ENCODE results near the gene FYCO1. TPM values are rescaled to one million over a fixed set of nuclear protein-coding genes. Genes with fewer than 3 reads are reported as not detected.

The FYCO1 gene
- total RNA-seq, 1 donor from 2014 or later: 31.8 TPM

DNA sequence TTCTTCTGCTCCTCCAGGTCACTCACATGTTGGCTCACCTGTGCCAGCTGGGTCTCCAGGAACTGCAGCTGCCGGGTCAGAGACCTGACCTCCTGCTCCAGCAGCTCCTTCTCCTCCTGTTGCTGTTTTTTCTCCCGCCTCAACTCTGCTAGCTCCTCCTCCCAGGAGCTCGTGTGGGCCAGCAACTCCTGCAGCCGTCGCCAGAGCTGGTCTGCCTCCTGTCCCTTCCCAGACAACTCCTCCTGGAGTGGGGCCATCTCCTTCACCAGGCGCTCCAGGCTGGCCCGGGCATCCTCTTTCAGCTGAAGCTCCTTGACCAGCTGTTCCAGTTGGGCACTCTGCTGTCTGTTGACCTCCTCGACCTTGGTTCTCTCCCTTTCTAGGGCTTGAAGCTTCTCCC is 27.9 kb downstream of the FYCO1 start:
- no peaks in the 10 kb centered on the region for H3K9me3 Mint-ChIP-seq (ENCODE audit: unreplicated experiment)
- H3K27ac Mint-ChIP-seq (ENCODE audit: unreplicated experiment): no peak overlapping the region
- H3K4me3 Mint-ChIP-seq (ENCODE audit: unreplicated experiment): no peak overlapping the region
- no peaks in the 10 kb centered on the region for H3K27me3 Mint-ChIP-seq (ENCODE audit: unreplicated experiment)
- TF ChIP-seq, protein P1, sequence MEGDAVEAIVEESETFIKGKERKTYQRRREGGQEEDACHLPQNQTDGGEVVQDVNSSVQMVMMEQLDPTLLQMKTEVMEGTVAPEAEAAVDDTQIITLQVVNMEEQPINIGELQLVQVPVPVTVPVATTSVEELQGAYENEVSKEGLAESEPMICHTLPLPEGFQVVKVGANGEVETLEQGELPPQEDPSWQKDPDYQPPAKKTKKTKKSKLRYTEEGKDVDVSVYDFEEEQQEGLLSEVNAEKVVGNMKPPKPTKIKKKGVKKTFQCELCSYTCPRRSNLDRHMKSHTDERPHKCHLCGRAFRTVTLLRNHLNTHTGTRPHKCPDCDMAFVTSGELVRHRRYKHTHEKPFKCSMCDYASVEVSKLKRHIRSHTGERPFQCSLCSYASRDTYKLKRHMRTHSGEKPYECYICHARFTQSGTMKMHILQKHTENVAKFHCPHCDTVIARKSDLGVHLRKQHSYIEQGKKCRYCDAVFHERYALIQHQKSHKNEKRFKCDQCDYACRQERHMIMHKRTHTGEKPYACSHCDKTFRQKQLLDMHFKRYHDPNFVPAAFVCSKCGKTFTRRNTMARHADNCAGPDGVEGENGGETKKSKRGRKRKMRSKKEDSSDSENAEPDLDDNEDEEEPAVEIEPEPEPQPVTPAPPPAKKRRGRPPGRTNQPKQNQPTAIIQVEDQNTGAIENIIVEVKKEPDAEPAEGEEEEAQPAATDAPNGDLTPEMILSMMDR (IDR thresholded peaks at IDR 0.05): no peak
- peaks cover 37% of the 10 kb centered on the region for H3K36me3 Mint-ChIP-seq (ENCODE audit: unreplicated experiment)
- H3K4me1 Mint-ChIP-seq (ENCODE audit: unreplicated experiment): peaks cover 2% of the 10 kb centered on the region
- DNase-seq (ENCODE audit: extremely low spot score, unreplicated experiment): no peak

DNA sequence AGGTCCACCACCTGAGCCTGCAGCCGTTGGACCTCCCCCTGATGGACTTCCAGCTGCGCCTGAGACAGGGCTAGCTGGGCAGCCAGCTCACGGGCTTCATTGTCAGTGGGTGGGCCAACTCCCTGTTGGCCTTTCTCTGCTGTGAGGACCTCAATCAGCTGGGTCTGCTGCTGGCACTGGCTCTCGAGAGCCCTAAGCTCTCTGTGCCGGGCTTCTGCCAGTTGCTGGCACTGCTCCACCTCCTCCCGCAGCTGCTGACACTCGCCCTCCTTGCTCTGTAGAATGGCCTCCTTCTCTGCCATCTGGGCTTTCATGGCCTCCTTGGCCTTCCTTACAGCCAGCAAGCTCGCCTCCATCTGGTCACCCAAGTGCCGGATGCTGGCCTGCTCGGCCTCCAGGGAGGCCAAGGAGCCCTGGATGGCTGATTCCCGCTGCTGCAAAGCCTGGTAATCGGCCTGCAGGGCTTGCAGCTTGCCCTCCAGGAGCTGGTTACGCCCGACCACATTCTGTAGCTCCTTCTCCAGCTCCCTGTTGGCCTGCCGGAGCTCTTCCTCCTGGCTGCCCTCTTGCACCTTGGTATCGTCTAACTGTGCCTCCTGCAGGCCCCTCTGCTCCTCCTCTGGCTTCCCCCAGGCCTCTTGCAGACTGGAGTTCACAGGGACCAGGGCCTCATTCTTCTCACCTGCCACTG is 28.5 kb downstream of the FYCO1 start:
- DNase-seq (ENCODE audit: extremely low spot score, unreplicated experiment): no peak
- Mint-ChIP-seq H3K27ac (ENCODE audit: unreplicated experiment) (no peak overlapping the region), H3K4me3 (ENCODE audit: unreplicated experiment) (no peak overlapping the region), H3K4me1 (ENCODE audit: unreplicated experiment) (no peaks in the 10 kb centered on the region), H3K36me3 (ENCODE audit: unreplicated experiment) (peaks cover 39% of the 10 kb centered on the region), H3K27me3 (ENCODE audit: unreplicated experiment) (no peaks in the 10 kb centered on the region), H3K9me3 (ENCODE audit: unreplicated experiment) (no peaks in the 10 kb centered on the region)
- TF ChIP-seq, protein P1 (IDR thresholded peaks at IDR 0.05): no peak

DNA sequence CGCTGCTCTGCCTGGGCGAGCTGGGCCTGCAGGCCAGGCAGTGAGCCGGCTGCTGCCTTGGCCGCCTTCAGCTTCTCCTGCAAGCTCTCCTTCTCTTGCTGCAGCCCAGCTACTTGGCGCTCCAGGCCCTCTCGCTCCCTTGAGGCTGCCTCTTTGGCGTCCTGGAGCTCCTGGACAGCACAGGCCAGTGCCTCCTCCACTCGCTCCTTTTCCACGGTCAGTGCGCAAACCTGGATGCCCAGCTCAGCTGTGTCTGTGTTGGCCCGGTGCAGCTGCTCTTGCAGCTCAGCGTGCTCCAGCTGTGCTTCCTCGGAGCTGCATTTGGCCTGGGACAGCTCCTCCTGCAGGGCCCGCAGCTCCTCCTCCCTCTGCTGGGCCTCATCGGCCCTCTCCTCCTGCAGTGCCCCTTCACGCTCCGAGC is 29.2 kb downstream of the FYCO1 start:
- Mint-ChIP-seq H3K27me3 (ENCODE audit: unreplicated experiment) (no peaks in the 10 kb centered on the region), H3K9me3 (ENCODE audit: unreplicated experiment) (no peaks in the 10 kb centered on the region), H3K4me3 (ENCODE audit: unreplicated experiment) (no peak overlapping the region), H3K36me3 (ENCODE audit: unreplicated experiment) (peaks cover 40% of the 10 kb centered on the region), H3K27ac (ENCODE audit: unreplicated experiment) (no peak overlapping the region), H3K4me1 (ENCODE audit: unreplicated experiment) (no peaks in the 10 kb centered on the region)
- DNase-seq (ENCODE audit: extremely low spot score, unreplicated experiment): no peak
- TF ChIP-seq, protein P1 (IDR thresholded peaks at IDR 0.05): no peak

DNA sequence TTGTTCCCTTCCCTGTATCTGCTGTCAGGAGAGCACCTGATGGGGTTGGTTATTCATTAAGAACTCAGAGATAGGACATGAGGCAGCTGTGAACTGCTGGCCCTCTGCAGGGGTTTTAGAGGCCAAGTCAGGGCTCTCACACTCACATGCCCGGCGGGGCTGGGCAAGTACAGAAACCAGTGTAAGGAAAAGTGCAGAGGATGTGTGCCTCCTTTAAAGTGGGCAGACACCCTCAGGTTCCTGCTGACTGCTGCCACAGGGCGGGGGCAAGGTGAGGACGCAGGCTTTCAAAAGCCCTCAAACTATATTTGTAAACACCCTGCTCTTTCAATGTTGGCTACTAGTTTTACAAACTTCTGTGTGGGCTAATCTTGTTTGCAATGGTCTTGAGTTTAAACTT is 30.0 kb downstream of the FYCO1 start:
- Mint-ChIP-seq H3K27me3 (ENCODE audit: unreplicated experiment) (no peaks in the 10 kb centered on the region), H3K4me1 (ENCODE audit: unreplicated experiment) (no peaks in the 10 kb centered on the region), H3K9me3 (ENCODE audit: unreplicated experiment) (peaks cover 3% of the 10 kb centered on the region), H3K36me3 (ENCODE audit: unreplicated experiment) (peaks cover 46% of the 10 kb centered on the region), H3K4me3 (ENCODE audit: unreplicated experiment) (no peak overlapping the region), H3K27ac (ENCODE audit: unreplicated experiment) (no peak overlapping the region)
- DNase-seq (ENCODE audit: extremely low spot score, unreplicated experiment): no peak
- TF ChIP-seq, protein P1 (IDR thresholded peaks at IDR 0.05): no peak

DNA sequence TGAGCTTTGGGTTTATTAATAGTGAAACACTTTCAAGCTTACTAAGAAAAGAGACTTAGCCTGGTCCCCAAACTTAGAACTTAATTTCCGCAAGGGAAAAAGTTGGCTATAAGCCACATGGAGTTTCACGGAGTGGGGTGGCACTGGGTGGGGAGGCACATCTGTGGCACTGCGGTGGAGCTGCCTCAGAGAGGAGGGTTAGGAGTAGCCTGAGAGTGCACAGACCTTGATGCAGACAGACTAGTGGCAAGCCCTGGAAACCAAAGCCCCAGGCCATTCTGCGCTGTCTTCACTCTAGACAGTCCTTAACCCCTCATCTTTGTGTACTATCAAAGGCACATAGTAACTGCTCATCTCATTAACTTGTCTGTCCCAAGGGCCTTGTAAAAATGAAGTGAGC is 30.4 kb downstream of the FYCO1 start:
- no peaks in the 10 kb centered on the region for H3K4me1 Mint-ChIP-seq (ENCODE audit: unreplicated experiment)
- DNase-seq (ENCODE audit: extremely low spot score, unreplicated experiment): no peak
- H3K9me3 Mint-ChIP-seq (ENCODE audit: unreplicated experiment): peaks cover 4% of the 10 kb centered on the region
- H3K4me3 Mint-ChIP-seq (ENCODE audit: unreplicated experiment): no peak overlapping the region
- no peaks in the 10 kb centered on the region for H3K27me3 Mint-ChIP-seq (ENCODE audit: unreplicated experiment)
- peaks cover 45% of the 10 kb centered on the region for H3K36me3 Mint-ChIP-seq (ENCODE audit: unreplicated experiment)
- H3K27ac Mint-ChIP-seq (ENCODE audit: unreplicated experiment): no peak overlapping the region
- TF ChIP-seq, protein P1 (IDR thresholded peaks at IDR 0.05): no peak
